Aorta (tissue), 5 donors: Measurements from ENCODE around the gene SPRTN. TPM values are rescaled to one million over a fixed set of nuclear protein-coding genes. Genes with fewer than 3 reads are reported as not detected.

Source experiments
- ATAC-seq: fragments of 200-7000 bp; cut with Tn5 transposase; one replicate; pipeline ENCODE4 v1.9.1; 2022; ENCODE audit warnings: moderate library complexity; ENCODE audit not compliant: low FRiP score
- DNase-seq, 2 donors: peaks; one replicate each; pipeline ENCODE4 v3.0.0-alpha.2; 2020
- H3K27ac ChIP-seq, 2 donors: one replicate each; pipeline ENCODE4 v1.5.1; 2013; ENCODE audit warnings: low read length in 2 of 2, mild to moderate bottlenecking in 2 of 2, moderate library complexity in 2 of 2, control low read depth in 1 of 2, inconsistent platforms in 1 of 2, low read depth in 1 of 2
- H3K27me3 ChIP-seq, 2 donors: one replicate each; pipeline ENCODE4 v1.6.1; 2013; ENCODE audit warnings: control low read depth in 1 of 2, low read length in 1 of 2, mild to moderate bottlenecking in 1 of 2, moderate library complexity in 1 of 2; ENCODE audit not compliant: insufficient read depth in 2 of 2, control insufficient read depth in 1 of 2
- H3K36me3 ChIP-seq, 2 donors: one replicate each; pipeline ENCODE4 v1.6.1; 2013; ENCODE audit warnings: control low read depth in 1 of 2, low read length in 1 of 2, mild to moderate bottlenecking in 1 of 2; ENCODE audit not compliant: insufficient read depth in 2 of 2, control insufficient read depth in 1 of 2
- H3K4me1 ChIP-seq, 2 donors: one replicate each; pipeline ENCODE4 v1.6.1; 2013; ENCODE audit warnings: low read length in 2 of 2, control low read depth in 1 of 2, mild to moderate bottlenecking in 1 of 2, moderate library complexity in 1 of 2; ENCODE audit not compliant: insufficient read depth in 2 of 2, control insufficient read depth in 1 of 2
- H3K4me3 ChIP-seq, 2 donors: one replicate each; pipeline ENCODE4 v1.5.1; 2013; ENCODE audit warnings: low read length in 2 of 2, control low read depth in 1 of 2, mild to moderate bottlenecking in 1 of 2
- H3K9me3 ChIP-seq: one replicate; pipeline ENCODE4 v1.6.1; 2013; ENCODE audit warnings: mild to moderate bottlenecking, low read length; ENCODE audit not compliant: control insufficient read depth
- WGBS, 2 donors: extraction: QIAGEN DNeasy Blood & Tissue Kit; methylation state at CpG; one replicate each; pipeline ENCODE4 v1.1.7; 2013; 5-methylcytosine and 5-hydroxymethylcytosine counted together
- intact Hi-C, 2 donors: fragments of 100-400 bp; cut with DNase I; formaldehyde crosslinking; loops; one replicate each; pipeline versions ENCODE4 v1.14.2 to v1.15.0; 2022
- polyA plus RNA-seq, 2 donors: library from polyadenylated mRNA; stranded (reverse); fragments of 200-250 nt; gene quantifications; one replicate each; pipeline ENCODE4 v1.2.3, GENCODE V29; 2013
- total RNA-seq, 2 donors: library from RNA; stranded (reverse); fragmentation: NEBNext Ultra II Directional; extraction: Animal tissue kit (Norgen Biotek cat#: 25700); gene quantifications; one replicate each; pipeline ENCODE4 v1.2.1, GENCODE V29; 2021
- donor health status: healthy with polysubstance abuse.
- donor health status: Bipolar disorder and iron deficiency.
- donor health status: DM: no; HTN: no; CAD: no.
- donor health status: DM: no; HTN: no; CAD: no.
- donor health status: DM: yes; HTN: yes; CAD: no.

SPRTN gene
- total and polyA plus RNA-seq, 4 donors = 3.5 to 12.1 (median 6.7) TPM

- Histone ChIP-seq H3K9me3 (no peaks in the 10 kb centered on the region), H3K27ac (no peak overlapping the region), H3K27me3 (no peaks in the 10 kb centered on the region), H3K4me1 (no peaks in the 10 kb centered on the region), H3K4me3 (no peak overlapping the region), H3K36me3 (peaks cover 0 to 2% of the 10 kb centered on the region in 2 donors)
- DNase-seq = no peak
- intact Hi-C loops = loop anchor here (5.0 kb wide), 5 partner anchors 64 to 249 kb away; partner anchors contain the start of genes TSNAX (in 2 of the 2) and EGLN1 (in 1 of the 2)
- WGBS, 2 donors = 5 to 6% methylated on average over 4 of the region's 4 CpGs
- peak; percentile 89 for ATAC-seq
Observed at GRCh38 chr1:231357831-231358354, 19.8 kb downstream of the SPRTN start.

- no peak overlapping the region for H3K27ac ChIP-seq
- intact Hi-C loops = loop anchor here (5.0 kb wide), 5 partner anchors 63 to 248 kb away; partner anchors contain the start of genes TSNAX (in 2 of the 2) and EGLN1 (in 1 of the 2)
- 58 to 66% methylated on average over 6 of the region's 6 CpGs for WGBS, 2 donors
- no peaks in the 10 kb centered on the region for H3K9me3 ChIP-seq
- H3K36me3 ChIP-seq = peaks cover 0 to 2% of the 10 kb centered on the region in 2 donors
- peak; percentile 80 for ATAC-seq
- DNase-seq = no peak
- no peak overlapping the region for H3K4me3 ChIP-seq
- no peaks in the 10 kb centered on the region for H3K4me1 ChIP-seq
- H3K27me3 ChIP-seq = no peaks in the 10 kb centered on the region
Observed at GRCh38 chr1:231359113-231359512, 21.0 kb downstream of the SPRTN start.

- Histone ChIP-seq H3K4me1 (no peaks in the 10 kb centered on the region), H3K27me3 (no peaks in the 10 kb centered on the region), H3K9me3 (no peaks in the 10 kb centered on the region), H3K27ac (no peak overlapping the region), H3K36me3 (no peaks in the 10 kb centered on the region), H3K4me3 (no peak overlapping the region)
- ATAC-seq (no peak), DNase-seq (no peak)
- WGBS, 2 donors = 86 to 89% methylated on average over 1 of the region's 1 CpG
- intact Hi-C loops = no loop called here
Observed at GRCh38 chr1:231362325-231362724, 24.2 kb downstream of the SPRTN start.

GRCh38 chr1:231363624-231364023 is 25.5 kb downstream of the SPRTN start:
- no peak overlapping the region for H3K4me3 ChIP-seq
- H3K9me3 ChIP-seq = no peaks in the 10 kb centered on the region
- ATAC-seq (no peak), DNase-seq (no peak)
- H3K4me1 ChIP-seq = no peaks in the 10 kb centered on the region
- intact Hi-C loops = no loop called here
- H3K27me3 ChIP-seq = no peaks in the 10 kb centered on the region
- H3K27ac ChIP-seq = no peak overlapping the region
- WGBS, 2 donors = 88 to 91% methylated on average over 1 of the region's 1 CpG
- H3K36me3 ChIP-seq = no peaks in the 10 kb centered on the region

- DNase-seq (no peak), ATAC-seq (no peak)
- intact Hi-C loops = no loop called here
- H3K27me3 ChIP-seq = no peaks in the 10 kb centered on the region
- no peak overlapping the region for H3K4me3 ChIP-seq
- WGBS, 2 donors = 93 to 95% methylated on average over 5 of the region's 5 CpGs
- no peaks in the 10 kb centered on the region for H3K4me1 ChIP-seq
- H3K9me3 ChIP-seq = no peaks in the 10 kb centered on the region
- H3K27ac ChIP-seq = no peak overlapping the region
- H3K36me3 ChIP-seq = no peaks in the 10 kb centered on the region
Observed at GRCh38 chr1:231364192-231364591, 26.1 kb downstream of the SPRTN start.

- intact Hi-C loops = no loop called here
- H3K27me3 ChIP-seq = no peaks in the 10 kb centered on the region
- H3K9me3 ChIP-seq = no peaks in the 10 kb centered on the region
- no peak overlapping the region for H3K4me3 ChIP-seq
- no peaks in the 10 kb centered on the region for H3K36me3 ChIP-seq
- no peaks in the 10 kb centered on the region for H3K4me1 ChIP-seq
- no peak for ATAC-seq
- 63 to 70% methylated on average over 3 of the region's 3 CpGs for WGBS, 2 donors
- H3K27ac ChIP-seq = no peak overlapping the region
- DNase-seq = no peak
Observed at GRCh38 chr1:231369282-231369681, 31.2 kb downstream of the SPRTN start.

- Histone ChIP-seq H3K4me1 (no peaks in the 10 kb centered on the region), H3K36me3 (no peaks in the 10 kb centered on the region)
- intact Hi-C loops = no loop called here
Observed at GRCh38 chr1:231372501-231372900, 34.4 kb downstream of the SPRTN start.

GRCh38 chr1:231374394-231374793 is 36.3 kb downstream of the SPRTN start:
- ATAC-seq (no peak), DNase-seq (no peak)
- Histone ChIP-seq H3K27ac (no peak overlapping the region), H3K36me3 (no peaks in the 10 kb centered on the region), H3K4me1 (no peaks in the 10 kb centered on the region), H3K9me3 (no peaks in the 10 kb centered on the region), H3K4me3 (no peak overlapping the region), H3K27me3 (no peaks in the 10 kb centered on the region)
- intact Hi-C loops = no loop called here
- WGBS, 2 donors = 83 to 87% methylated on average over 4 of the region's 4 CpGs

More at GRCh38 chr1:231372501-231372900, 34.4 kb downstream of the SPRTN start:
- ATAC-seq (no peak), DNase-seq (no peak)
- no peaks in the 10 kb centered on the region for H3K27me3 ChIP-seq
- H3K9me3 ChIP-seq = no peaks in the 10 kb centered on the region
- no peak overlapping the region for H3K27ac ChIP-seq
- H3K4me3 ChIP-seq = no peak overlapping the region

GRCh38 chr1:231376101-231376500 is 38.0 kb downstream of the SPRTN start:
- Histone ChIP-seq H3K36me3 (no peaks in the 10 kb centered on the region), H3K27me3 (no peaks in the 10 kb centered on the region), H3K4me3 (no peak overlapping the region), H3K4me1 (no peaks in the 10 kb centered on the region), H3K9me3 (no peaks in the 10 kb centered on the region), H3K27ac (no peak overlapping the region)
- DNase-seq = no peak
- no peak for ATAC-seq
- 69 to 77% methylated on average over 4 of the region's 4 CpGs for WGBS, 2 donors
- intact Hi-C loops = no loop called here
